HCT116 (cell line): ENCODE data around the gene ZNF683. TPM values are rescaled to one million over a fixed set of nuclear protein-coding genes. Genes with fewer than 3 reads are reported as not detected.

ENCODE experiments used
- ATAC-seq: fragments of 200-7000 bp; cut with Tn5 transposase; 2 replicates; pipeline ENCODE4 v1.9.1; 2020; ENCODE audit warnings: mild to moderate bottlenecking, moderate library complexity
- BruUV-seq: library from RNA; stranded (reverse); fragments of 400-500 nt; replicated peaks from 2 replicates; lab custom pipeline; 2021; lab: Mats Ljungman, UMichigan
- CTCF ChIA-PET: fragments of 300-600 bp; sonication (Branson Sonifier 250); formaldehyde crosslinking; loops from one replicate; lab custom pipeline; 2021; ENCODE audit warnings: antibody characterized with exemption; lab: Charles Lee
- POLR2A ChIA-PET: fragments of 300-600, 350-600 bp; sonication (Branson Sonifier 250); formaldehyde crosslinking; loops from one replicate; lab custom pipeline; 2021; ENCODE audit warnings: antibody characterized with exemption; lab: Charles Lee
- RAD21 ChIA-PET, 2 experiments: fragments of 300-600 bp; sonication (Branson Sonifier 250); formaldehyde crosslinking; loops; one replicate each; lab custom pipeline; 2023; ENCODE audit warnings: low total read pairs in 2 of 2; ENCODE audit not compliant: uncharacterized antibody in 2 of 2, unreplicated experiment in 2 of 2, low non-redundant PET in 1 of 2; lab: Charles Lee
- DNase-seq: peaks from one replicate; pipeline ENCODE4 v3.0.0-alpha.2; 2010; ENCODE audit warnings: low read depth, low spot score
- H2AFZ ChIP-seq: fragments of 200-600 bp; shearing (Covaris generic), sonication (generic); 2 replicates; pipeline ENCODE4 v1.6.1; 2017; ENCODE audit warnings: low read depth, mixed run types, mixed read lengths, antibody characterized with exemption, low read length; ENCODE audit not compliant: poor library complexity, severe bottlenecking
- H3K27ac ChIP-seq: 2 replicates; pipeline ENCODE4 v1.5.1; 2012; ENCODE audit warnings: low read depth, low read length
- H3K27me3 ChIP-seq: fragments of 200-600 bp; sonication (generic); 2 replicates; pipeline ENCODE4 v1.6.1; 2016; ENCODE audit warnings: mixed run types, low read length, mixed read lengths; ENCODE audit not compliant: insufficient read depth
- H3K36me3 ChIP-seq, 2 experiments: fragments of 200-500 bp in 1 of 2; fragments of 200-600 bp in 1 of 2; sonication (Bioruptor generic) in 1 of 2; sonication (generic) in 1 of 2; 2 replicates each; pipeline versions ENCODE4 v1.5.1 to v1.6.1; 2014 to 2016; ENCODE audit warnings: low read length in 2 of 2, inconsistent platforms in 1 of 2, mixed read lengths in 1 of 2, mixed run types in 1 of 2; ENCODE audit not compliant: insufficient read depth in 2 of 2, control insufficient read depth in 1 of 2
- H3K4me1 ChIP-seq, 2 experiments: fragments of 200-600 bp in 1 of 2; sonication (generic) in 1 of 2; 2 replicates each; pipeline versions ENCODE4 v1.5.1 to v1.6.1; 2012 to 2017; ENCODE audit warnings: low read length in 2 of 2, inconsistent platforms in 1 of 2, mild to moderate bottlenecking in 1 of 2, mixed read lengths in 1 of 2, mixed run types in 1 of 2, moderate library complexity in 1 of 2; ENCODE audit not compliant: insufficient read depth in 2 of 2, control insufficient read depth in 1 of 2
- H3K4me2 ChIP-seq: fragments of 200-600 bp; sonication (generic); 2 replicates; pipeline ENCODE4 v1.6.1; 2017; ENCODE audit warnings: mixed run types, low read length, mixed read lengths
- H3K4me3 ChIP-seq, 2 experiments: fragments of 200-600 bp in 1 of 2; sonication (generic) in 1 of 2; replicated peaks in 1 of 2; 2 replicates each; pipeline ENCODE4 v1.5.1; 2011 to 2016; ENCODE audit warnings: low read length in 2 of 2, control low read depth in 1 of 2, low read depth in 1 of 2, mild to moderate bottlenecking in 1 of 2, mixed read lengths in 1 of 2, mixed run types in 1 of 2
- H3K79me2 ChIP-seq: fragments of 200-600 bp; sonication (generic); 2 replicates; pipeline ENCODE4 v1.6.1; 2017; ENCODE audit warnings: mild to moderate bottlenecking, mixed run types, low read length, moderate library complexity, mixed read lengths; ENCODE audit not compliant: insufficient read depth
- H3K9ac ChIP-seq: fragments of 200-600 bp; sonication (generic); 2 replicates; pipeline ENCODE4 v1.6.1; 2016; ENCODE audit warnings: low read length, mixed read lengths
- H3K9me2 ChIP-seq: fragments of 200-600 bp; sonication (generic), shearing (Covaris generic); 2 replicates; pipeline ENCODE4 v1.6.1; 2017; ENCODE audit warnings: mixed run types, mild to moderate bottlenecking, moderate library complexity; ENCODE audit not compliant: insufficient read depth
- H3K9me3 ChIP-seq, 2 experiments: fragments of 200-500 bp in 1 of 2; fragments of 200-600 bp in 1 of 2; sonication (Bioruptor generic) in 1 of 2; sonication (generic) in 1 of 2; 2 replicates each; pipeline ENCODE4 v1.6.1; 2014 to 2017; ENCODE audit warnings: low read length in 2 of 2, mixed read lengths in 2 of 2, inconsistent platforms in 1 of 2, low read depth in 1 of 2, mild to moderate bottlenecking in 1 of 2, mixed run types in 1 of 2, moderate library complexity in 1 of 2; ENCODE audit not compliant: control insufficient read depth in 1 of 2, insufficient read depth in 1 of 2
- H4K20me1 ChIP-seq: fragments of 200-600 bp; sonication (generic), shearing (Covaris generic); 2 replicates; pipeline ENCODE4 v1.6.1; 2017; ENCODE audit warnings: mixed run types, mild to moderate bottlenecking, moderate library complexity; ENCODE audit not compliant: insufficient read depth
- ATF3 ChIP-seq: IDR thresholded peaks from 2 replicates; pipeline ENCODE4 v1.6.1; 2012
- EGR1 ChIP-seq: IDR thresholded peaks from 2 replicates; pipeline ENCODE4 v1.6.1; 2012; ENCODE audit warnings: low read depth
- ELF1 ChIP-seq: IDR thresholded peaks from 2 replicates; pipeline ENCODE4 v1.6.1; 2012; ENCODE audit warnings: low read depth, borderline replicate concordance
- EZH2 ChIP-seq: fragments of 200-600 bp; sonication (generic); IDR thresholded peaks from 2 replicates; pipeline ENCODE4 v1.6.1; 2017; ENCODE audit warnings: antibody characterized with exemption, mixed run types
- EZH2phosphoT487 ChIP-seq: fragments of 200-600 bp; IDR thresholded peaks from 2 replicates; pipeline ENCODE4 v1.6.1; 2018; ENCODE audit warnings: antibody characterized with exemption, borderline replicate concordance
- FOSL1 ChIP-seq: IDR thresholded peaks from 2 replicates; pipeline ENCODE4 v1.6.1; 2012; ENCODE audit warnings: low read depth
- MAX ChIP-seq: IDR thresholded peaks from 2 replicates; pipeline ENCODE4 v1.6.1; 2012
- RAD21 ChIP-seq: IDR thresholded peaks from 2 replicates; pipeline ENCODE4 v1.6.1; 2012; ENCODE audit warnings: low read depth, mild to moderate bottlenecking
- REST ChIP-seq: IDR thresholded peaks from 2 replicates; pipeline ENCODE4 v1.6.1; 2012; ENCODE audit warnings: low read depth
- SIN3A ChIP-seq: IDR thresholded peaks from 2 replicates; pipeline ENCODE4 v1.6.1; 2012; ENCODE audit warnings: low read depth
- SRF ChIP-seq: IDR thresholded peaks from 2 replicates; pipeline ENCODE4 v1.6.1; 2012; ENCODE audit warnings: low read depth
- YY1 ChIP-seq: IDR thresholded peaks from 2 replicates; pipeline ENCODE4 v1.6.1; 2011; ENCODE audit warnings: low read length, low read depth, moderate library complexity, mild to moderate bottlenecking; ENCODE audit not compliant: insufficient replicate concordance; ENCODE audit errors: extremely low read depth
- ZBTB33 ChIP-seq: IDR thresholded peaks from 2 replicates; pipeline ENCODE4 v1.6.1; 2011; ENCODE audit warnings: mild to moderate bottlenecking, low read length, moderate library complexity; ENCODE audit not compliant: insufficient replicate concordance; ENCODE audit errors: extremely low read depth
- ZNF274 ChIP-seq: fragments of 200-500 bp; sonication (Bioruptor generic); IDR thresholded peaks from 2 replicates; pipeline ENCODE4 v1.6.1; 2014; ENCODE audit warnings: mild to moderate bottlenecking, low read depth, low read length, inconsistent platforms
- intact Hi-C: fragments of 100-400 bp; cut with micrococcal nuclease; formaldehyde crosslinking; loops from 2 replicates; pipeline ENCODE4 v1.10.0; 2022
- total RNA-seq: library from RNA; stranded (reverse); gene quantifications from one replicate; pipeline ENCODE4 v1.2.1, GENCODE V29; 2021; ENCODE audit not compliant: unreplicated experiment

The ZNF683 gene
- total RNA-seq, 1 experiment from 2014 or later, result not detected

- H2AFZ ChIP-seq, result no peak overlapping the region
- POLR2A ChIA-PET, result interaction anchor here (0.7 kb wide), 1 partner anchor 642 kb away, joined by 4 read pairs; no protein-coding TSS in a partner anchor
- no peaks in the 10 kb centered on the region for H4K20me1 ChIP-seq
- intact Hi-C loops, result no loop called here
- peaks cover 54 to 59% of the 10 kb centered on the region in 2 experiments for H3K4me1 ChIP-seq
- no peak for DNase-seq
- CTCF ChIA-PET, result interaction anchor here (1.0 to 1.5 kb wide), 2 partner anchors 13 to 41 kb away, joined by 3 read pairs; no protein-coding TSS in a partner anchor
- peak overlapping the region in 1 of 2 experiments; percentile 35; a peak in 2 of 4 replicates for H3K4me3 ChIP-seq
- RAD21 ChIA-PET, result no interaction called here
- H3K4me2 ChIP-seq, result peak overlapping the region; percentile 80
- H3K9me2 ChIP-seq, result no peaks in the 10 kb centered on the region
- TF ChIP-seq SRF (no peak), SIN3A (no peak), EZH2phosphoT487 (no peak), ZNF274 (no peak), ELF1 (no peak)
- TF ChIP-seq, all 23 proteins: peak for 0
- no peaks in the 10 kb centered on the region for H3K79me2 ChIP-seq
- no peaks in the 10 kb centered on the region for H3K9me3 ChIP-seq
- no TSS peak for BruUV-seq
- H3K9ac ChIP-seq, result peak overlapping the region; percentile 49
- H3K27me3 ChIP-seq, result no peaks in the 10 kb centered on the region
- no peaks in the 10 kb centered on the region for H3K36me3 ChIP-seq
- ATAC-seq, result no peak
- H3K27ac ChIP-seq, result peak overlapping the region; percentile 26; the same call in 1 of the 2 replicates
Measured at GRCh38 chr1:26350343-26350700, 22.2 kb downstream of the ZNF683 start.

- BruUV-seq, result no TSS peak
- RAD21 ChIA-PET, result no interaction called here
- TF ChIP-seq FOSL1 (no peak), SIN3A (no peak), YY1 (no peak), ZNF274 (no peak), EZH2phosphoT487 (no peak), REST (no peak), EZH2 (no peak), MAX (no peak), RAD21 (no peak), ZBTB33 (no peak), EGR1 (no peak), ATF3 (no peak)
- ATAC-seq, result no peak
- Histone ChIP-seq H3K9me3 (no peaks in the 10 kb centered on the region), H3K27me3 (no peaks in the 10 kb centered on the region), H2AFZ (no peak overlapping the region), H3K4me1 (peaks cover 54 to 59% of the 10 kb centered on the region in 2 experiments), H3K36me3 (no peaks in the 10 kb centered on the region), H3K4me3 (no peak overlapping the region), H3K9ac (no peak overlapping the region), H4K20me1 (no peaks in the 10 kb centered on the region), H3K9me2 (no peaks in the 10 kb centered on the region), H3K27ac (no peak overlapping the region), H3K4me2 (peak overlapping the region; percentile 80), H3K79me2 (no peaks in the 10 kb centered on the region)
- intact Hi-C loops, result no loop called here
- POLR2A ChIA-PET, result interaction anchor here (0.7 kb wide), 1 partner anchor 642 kb away, joined by 4 read pairs; no protein-coding TSS in a partner anchor
- CTCF ChIA-PET, result interaction anchor here (1.0 to 1.5 kb wide), 2 partner anchors 14 to 42 kb away, joined by 3 read pairs; no protein-coding TSS in a partner anchor
- DNase-seq, result no peak
Measured at GRCh38 chr1:26349877-26350244, 22.7 kb downstream of the ZNF683 start.
